ENCODE data around the gene SELENOT. TPM values are rescaled to one million over a fixed set of nuclear protein-coding genes. Genes with fewer than 3 reads are reported as not detected.

SELENOT gene
- total and polyA plus RNA-seq, 2 donors (not counting 1 experiment from before 2014, with no cell fraction given) = 130 to 347 TPM

- Histone ChIP-seq H3K9ac (ENCODE audit: insufficient read depth, low read length) (no peak overlapping the region), H2AFZ (ENCODE audit: low read length) (no peak overlapping the region), H3K27me3 (ENCODE audit: control insufficient read depth, insufficient read depth, low read length) (no peaks in the 10 kb centered on the region), H3K79me2 (ENCODE audit: control insufficient read depth, insufficient read depth, low read length) (peaks cover 23% of the 10 kb centered on the region), H3K27ac (ENCODE audit: insufficient read depth, low read length) (no peak overlapping the region), H3K4me2 (ENCODE audit: extremely low read depth, insufficient read depth, low read length) (no peak overlapping the region), H3K36me3 (ENCODE audit: control insufficient read depth, insufficient read depth, low read length) (peaks cover 6% of the 10 kb centered on the region), H3K9me3 (ENCODE audit: control insufficient read depth, insufficient read depth, low read depth, low read length) (no peaks in the 10 kb centered on the region), H3K4me3 (replicated peaks in 1 of 4; ENCODE audit: control extremely low read depth in 1 of 4, insufficient read depth in 1 of 4, low read depth in 3 of 4, low read length in 4 of 4) (no peak overlapping the region), H3K4me1 (ENCODE audit: control insufficient read depth, extremely low read depth, insufficient read depth, low read length) (no peaks in the 10 kb centered on the region), H4K20me1 (ENCODE audit: control insufficient read depth, extremely low read depth, insufficient read depth, low read length) (no peaks in the 10 kb centered on the region)
- no peak for TF ChIP-seq EZH2 (IDR thresholded peaks at IDR 0.05; ENCODE audit: low read length, missing control alignments)
- no peak for TF ChIP-seq CTCF (conservative IDR thresholded peaks at IDR 0.05 in 1 of 2, IDR thresholded peaks at IDR 0.05 in 1 of 2; ENCODE audit: low read depth in 1 of 2, low read length in 2 of 2)
- DNase-seq (ENCODE audit: low read depth in 2 of 2) = peak in 1 of 2 donors; percentile 31
These were observed 20.8 kb downstream of the SELENOT start for GRCh38 chr3:150623945-150624344.

GRCh38 chr3:150626148-150626930 lies 23.2 kb downstream of the SELENOT start:
- H3K4me2 ChIP-seq (ENCODE audit: extremely low read depth, insufficient read depth, low read length) = no peak overlapping the region
- H3K36me3 ChIP-seq (ENCODE audit: control insufficient read depth, insufficient read depth, low read length) = peaks cover 6% of the 10 kb centered on the region
- no peak overlapping the region for H3K27ac ChIP-seq (ENCODE audit: insufficient read depth, low read length)
- H2AFZ ChIP-seq (ENCODE audit: low read length) = no peak overlapping the region
- no peaks in the 10 kb centered on the region for H3K27me3 ChIP-seq (ENCODE audit: control insufficient read depth, insufficient read depth, low read length)
- H3K9ac ChIP-seq (ENCODE audit: insufficient read depth, low read length) = no peak overlapping the region
- no peaks in the 10 kb centered on the region for H3K9me3 ChIP-seq (ENCODE audit: control insufficient read depth, insufficient read depth, low read depth, low read length)
- no peak for DNase-seq (ENCODE audit: low read depth in 2 of 2)
- no peaks in the 10 kb centered on the region for H3K4me1 ChIP-seq (ENCODE audit: control insufficient read depth, extremely low read depth, insufficient read depth, low read length)
- no peaks in the 10 kb centered on the region for H4K20me1 ChIP-seq (ENCODE audit: control insufficient read depth, extremely low read depth, insufficient read depth, low read length)
- peaks cover 4% of the 10 kb centered on the region for H3K79me2 ChIP-seq (ENCODE audit: control insufficient read depth, insufficient read depth, low read length)
- TF ChIP-seq CTCF (conservative IDR thresholded peaks at IDR 0.05 in 1 of 2, IDR thresholded peaks at IDR 0.05 in 1 of 2; ENCODE audit: low read depth in 1 of 2, low read length in 2 of 2) (no peak), EZH2 (IDR thresholded peaks at IDR 0.05; ENCODE audit: low read length, missing control alignments) (no peak)
- H3K4me3 ChIP-seq (replicated peaks in 1 of 4; ENCODE audit: control extremely low read depth in 1 of 4, insufficient read depth in 1 of 4, low read depth in 3 of 4, low read length in 4 of 4) = no peak overlapping the region

- Histone ChIP-seq H3K27ac (ENCODE audit: insufficient read depth, low read length) (no peak overlapping the region), H3K4me1 (ENCODE audit: control insufficient read depth, extremely low read depth, insufficient read depth, low read length) (no peaks in the 10 kb centered on the region), H2AFZ (ENCODE audit: low read length) (no peak overlapping the region), H3K79me2 (ENCODE audit: control insufficient read depth, insufficient read depth, low read length) (no peaks in the 10 kb centered on the region), H3K9me3 (ENCODE audit: control insufficient read depth, insufficient read depth, low read depth, low read length) (no peaks in the 10 kb centered on the region), H3K4me2 (ENCODE audit: extremely low read depth, insufficient read depth, low read length) (no peak overlapping the region), H3K9ac (ENCODE audit: insufficient read depth, low read length) (no peak overlapping the region), H3K27me3 (ENCODE audit: control insufficient read depth, insufficient read depth, low read length) (no peaks in the 10 kb centered on the region), H3K4me3 (replicated peaks in 1 of 4; ENCODE audit: control extremely low read depth in 1 of 4, insufficient read depth in 1 of 4, low read depth in 3 of 4, low read length in 4 of 4) (no peak overlapping the region), H4K20me1 (ENCODE audit: control insufficient read depth, extremely low read depth, insufficient read depth, low read length) (no peaks in the 10 kb centered on the region), H3K36me3 (ENCODE audit: control insufficient read depth, insufficient read depth, low read length) (peaks cover 6% of the 10 kb centered on the region)
- DNase-seq (ENCODE audit: low read depth in 2 of 2) = peak; percentile 42 to 86
- no peak for TF ChIP-seq CTCF (conservative IDR thresholded peaks at IDR 0.05 in 1 of 2, IDR thresholded peaks at IDR 0.05 in 1 of 2; ENCODE audit: low read depth in 1 of 2, low read length in 2 of 2)
- TF ChIP-seq EZH2 (IDR thresholded peaks at IDR 0.05; ENCODE audit: low read length, missing control alignments) = no peak
These were observed 24.4 kb downstream of the SELENOT start for GRCh38 chr3:150627557-150627956.
